HG03571 (cell line): ENCODE measurements around the gene KRT27.

Experiments used
- ATAC-seq: cut with Tn5 transposase; IDR thresholded peaks from one replicate; pipeline ENCODE4 v1.9.1; 2021; ENCODE audit not compliant: unreplicated experiment

Gene KRT27

GRCh38 chr17:40810494-40810893 lies 28.1 kb upstream of the KRT27 start:
- no peak for ATAC-seq

- ATAC-seq, result no peak
Observed at GRCh38 chr17:40809721-40810421, 27.5 kb upstream of the KRT27 start.

GRCh38 chr17:40806131-40806530 lies 23.8 kb upstream of the KRT27 start:
- no peak for ATAC-seq

GRCh38 chr17:40803617-40804082 lies 21.3 kb upstream of the KRT27 start:
- ATAC-seq, result no peak

GRCh38 chr17:40801157-40801556 lies 18.8 kb upstream of the KRT27 start:
- no peak for ATAC-seq

GRCh38 chr17:40800381-40800780 lies 18.0 kb upstream of the KRT27 start:
- ATAC-seq, result no peak

- no peak for ATAC-seq
Observed at GRCh38 chr17:40799859-40800258, 17.5 kb upstream of the KRT27 start, which contains the start of gene KRT28. KRT28 (minus strand) TSS chr17:40799959; CDS start chr17:40799893, 66 bp downstream.

GRCh38 chr17:40796846-40797245 lies 14.5 kb upstream of the KRT27 start:
- ATAC-seq, result no peak

- ATAC-seq, result no peak
Observed at GRCh38 chr17:40795019-40795667, 12.8 kb upstream of the KRT27 start.

GRCh38 chr17:40794466-40794865 lies 12.1 kb upstream of the KRT27 start:
- no peak for ATAC-seq

- no peak for ATAC-seq
Observed at GRCh38 chr17:40793832-40794231, 11.5 kb upstream of the KRT27 start.

GRCh38 chr17:40791787-40792436 lies 9.6 kb upstream of the KRT27 start:
- ATAC-seq, result no peak

- ATAC-seq, result no peak
Observed at GRCh38 chr17:40791111-40791510, 8.8 kb upstream of the KRT27 start.

GRCh38 chr17:40779181-40779909 lies 3.0 kb downstream of the KRT27 start:
- no peak for ATAC-seq

- ATAC-seq, result no peak
Observed at GRCh38 chr17:40778461-40778860, 3.9 kb downstream of the KRT27 start.

GRCh38 chr17:40777971-40778370 lies 4.4 kb downstream of the KRT27 start:
- no peak for ATAC-seq

- no peak for ATAC-seq
Observed at GRCh38 chr17:40777459-40777858, 4.9 kb downstream of the KRT27 start.

GRCh38 chr17:40775945-40776344 lies 6.4 kb downstream of the KRT27 start:
- no peak for ATAC-seq

- no peak for ATAC-seq
Observed at GRCh38 chr17:40772101-40772500, 10.2 kb downstream of the KRT27 start, which contains the start of gene KRT26. KRT26 (minus strand) TSS chr17:40772201; CDS start chr17:40772113, 88 bp downstream.

- ATAC-seq, result no peak
Observed at GRCh38 chr17:40765657-40766056, 16.7 kb downstream of the KRT27 start.

- no peak for ATAC-seq
Observed at GRCh38 chr17:40763752-40764151, 18.6 kb downstream of the KRT27 start.
